GM13976 (cell line): Measurements from ENCODE around the gene WFIKKN1.

Source experiments
- DNase-seq: peaks from one replicate; pipeline ENCODE4 v3.0.0; 2012; ENCODE audit warnings: low spot score
- in situ Hi-C: fragments of 300-500 bp; cut with MboI; formaldehyde crosslinking; loops from one replicate; pipeline ENCODE4 v1.12.0; 2022; ENCODE audit warnings: low sequenced_read_pairs, mixed read lengths, inconsistent platforms; ENCODE audit not compliant: unreplicated experiment
- TF ChIP-seq, protein P1 (sequence below): IDR thresholded peaks from 2 replicates; pipeline ENCODE4 v1.5.1; 2012; ENCODE audit warnings: borderline replicate concordance, mild to moderate bottlenecking; ENCODE audit not compliant: insufficient read depth; ENCODE audit errors: extremely low read depth, missing control alignments, control extremely low read depth

WFIKKN1 gene

GRCh38 chr16:667113-667779 lies 36.5 kb downstream of the WFIKKN1 start:
- DNase-seq = no peak
- in situ Hi-C loops = no loop called here
- TF ChIP-seq, protein P1, sequence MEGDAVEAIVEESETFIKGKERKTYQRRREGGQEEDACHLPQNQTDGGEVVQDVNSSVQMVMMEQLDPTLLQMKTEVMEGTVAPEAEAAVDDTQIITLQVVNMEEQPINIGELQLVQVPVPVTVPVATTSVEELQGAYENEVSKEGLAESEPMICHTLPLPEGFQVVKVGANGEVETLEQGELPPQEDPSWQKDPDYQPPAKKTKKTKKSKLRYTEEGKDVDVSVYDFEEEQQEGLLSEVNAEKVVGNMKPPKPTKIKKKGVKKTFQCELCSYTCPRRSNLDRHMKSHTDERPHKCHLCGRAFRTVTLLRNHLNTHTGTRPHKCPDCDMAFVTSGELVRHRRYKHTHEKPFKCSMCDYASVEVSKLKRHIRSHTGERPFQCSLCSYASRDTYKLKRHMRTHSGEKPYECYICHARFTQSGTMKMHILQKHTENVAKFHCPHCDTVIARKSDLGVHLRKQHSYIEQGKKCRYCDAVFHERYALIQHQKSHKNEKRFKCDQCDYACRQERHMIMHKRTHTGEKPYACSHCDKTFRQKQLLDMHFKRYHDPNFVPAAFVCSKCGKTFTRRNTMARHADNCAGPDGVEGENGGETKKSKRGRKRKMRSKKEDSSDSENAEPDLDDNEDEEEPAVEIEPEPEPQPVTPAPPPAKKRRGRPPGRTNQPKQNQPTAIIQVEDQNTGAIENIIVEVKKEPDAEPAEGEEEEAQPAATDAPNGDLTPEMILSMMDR = no peak

- in situ Hi-C loops = no loop called here
- TF ChIP-seq, protein P1 = peak; percentile 99
- DNase-seq = peak; percentile 95
Measured at GRCh38 chr16:667780-668518, 37.2 kb downstream of the WFIKKN1 start, which contains the start of gene RHOT2. RHOT2 (plus strand) TSS chr16:668132; CDS start chr16:668200, 68 bp downstream.

DNA sequence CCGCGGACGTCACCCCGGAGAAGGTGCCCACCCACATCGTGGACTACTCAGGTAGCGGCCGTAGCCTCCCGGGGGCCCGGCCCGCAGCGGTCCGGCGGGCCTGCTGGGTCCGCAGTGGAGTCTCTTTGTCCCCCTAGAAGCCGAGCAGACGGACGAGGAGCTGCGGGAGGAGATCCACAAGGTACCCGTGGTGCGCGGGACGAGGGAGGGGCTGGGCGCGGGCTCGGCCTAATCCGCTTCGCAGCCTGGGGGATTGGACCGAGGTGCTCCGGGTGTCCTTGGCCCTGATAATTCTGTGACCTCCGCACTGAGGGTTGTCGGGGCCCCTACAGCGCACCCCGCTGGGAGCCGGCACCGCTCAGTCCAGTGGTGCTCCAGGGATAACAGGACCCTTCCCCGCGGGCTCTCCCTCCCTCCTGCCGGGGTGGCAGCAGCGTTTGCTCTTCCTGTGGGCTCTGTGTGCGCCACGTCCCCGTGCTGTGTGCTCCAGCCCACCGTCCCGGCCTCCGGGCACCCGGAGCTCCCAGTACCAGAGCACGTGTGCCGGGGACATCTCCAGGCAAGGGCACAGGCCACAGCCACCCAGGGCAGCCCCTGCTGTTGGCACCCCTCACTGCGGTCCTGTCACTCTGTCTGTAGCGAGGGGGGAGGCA lies 37.9 kb downstream of the WFIKKN1 start:
- DNase-seq = no peak
- TF ChIP-seq, protein P1 = no peak
- in situ Hi-C loops = no loop called here

DNA sequence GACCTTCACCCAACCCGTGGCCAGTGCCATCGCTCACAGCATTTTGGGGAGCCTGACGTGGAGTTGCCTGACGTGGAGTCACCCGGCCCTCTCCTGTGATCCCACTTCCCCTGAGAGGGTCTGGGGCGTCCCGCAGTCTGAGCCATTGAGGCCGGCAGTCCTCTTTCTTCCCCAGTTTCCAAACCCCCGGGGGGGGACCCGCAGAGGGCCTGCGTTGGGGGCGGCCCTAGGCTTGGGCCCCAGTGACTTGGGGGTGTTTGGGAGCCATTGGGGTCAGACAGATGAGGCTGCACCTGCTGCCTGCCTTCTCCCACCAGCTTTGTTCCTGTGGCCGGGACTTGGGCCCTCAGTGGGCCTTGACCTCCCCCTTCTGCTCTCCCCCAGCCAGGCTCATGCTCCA lies 38.9 kb downstream of the WFIKKN1 start:
- TF ChIP-seq, protein P1 = no peak
- in situ Hi-C loops = no loop called here
- DNase-seq = no peak

- DNase-seq = no peak
- TF ChIP-seq, protein P1 = no peak
- in situ Hi-C loops = no loop called here
Measured at GRCh38 chr16:670485-671352, 39.9 kb downstream of the WFIKKN1 start.

DNA sequence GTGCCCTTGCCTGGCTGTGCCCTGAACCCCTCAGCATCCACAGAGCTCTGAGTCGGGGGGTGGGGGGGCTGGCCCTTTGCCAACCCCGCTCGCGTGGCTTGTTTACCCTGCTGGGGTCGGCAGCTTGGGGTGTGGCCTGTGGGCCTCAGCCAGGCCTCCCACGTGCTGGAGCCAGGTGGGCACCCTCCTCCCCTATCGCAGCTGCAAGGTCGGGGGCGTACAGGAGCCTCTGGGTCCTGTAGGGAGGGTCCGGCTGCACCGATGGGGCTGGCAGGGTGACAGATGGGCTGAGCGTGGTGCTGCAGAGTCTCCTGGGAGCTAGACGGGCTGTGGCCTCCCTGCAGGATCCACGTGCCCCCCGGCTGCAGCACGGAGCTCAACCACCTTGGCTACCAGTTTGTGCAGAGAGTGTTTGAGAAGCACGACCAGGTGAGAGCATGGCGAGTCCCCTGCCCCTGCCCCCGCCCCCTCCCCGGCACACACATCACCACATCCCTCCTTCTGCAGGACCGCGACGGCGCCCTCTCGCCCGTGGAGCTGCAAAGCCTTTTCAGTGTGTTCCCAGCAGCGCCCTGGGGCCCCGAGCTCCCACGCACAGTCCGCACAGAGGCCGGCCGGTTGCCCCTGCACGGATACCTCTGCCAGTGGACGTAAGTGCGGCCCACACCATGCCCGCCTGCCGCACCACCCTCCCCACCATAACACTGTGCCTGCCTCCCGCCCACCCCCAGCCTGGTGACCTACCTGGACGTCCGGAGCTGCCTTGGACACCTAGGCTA lies 40.8 kb downstream of the WFIKKN1 start:
- TF ChIP-seq, protein P1 = no peak
- in situ Hi-C loops = no loop called here

More for the DNA sequence above, 40.8 kb downstream of the WFIKKN1 start:
- no peak for DNase-seq
